ENCODE data around the gene C1orf232.

C1orf232 gene

GRCh38 chr1:26145960-26146294 lies 22.8 kb downstream of the C1orf232 start:
- no peaks in the 10 kb centered on the region for H3K36me3 ChIP-seq
- no peaks in the 10 kb centered on the region for H3K4me1 ChIP-seq
- no peaks in the 10 kb centered on the region for H3K9me3 ChIP-seq
- no peak overlapping the region for H3K4me3 ChIP-seq (ENCODE audit: low read depth, low read length)
- no peak for TF ChIP-seq CTCF (IDR thresholded peaks at IDR 0.05; ENCODE audit: low read depth, low read length)
- DNase-seq, result no peak
- H3K27me3 ChIP-seq, result no peaks in the 10 kb centered on the region

- peak; percentile 75 for DNase-seq
- no peaks in the 10 kb centered on the region for H3K27me3 ChIP-seq
- peak; percentile 68 for TF ChIP-seq CTCF (IDR thresholded peaks at IDR 0.05; ENCODE audit: low read depth, low read length)
- no peak overlapping the region for H3K4me3 ChIP-seq (ENCODE audit: low read depth, low read length)
- no peaks in the 10 kb centered on the region for H3K9me3 ChIP-seq
- H3K36me3 ChIP-seq, result no peaks in the 10 kb centered on the region
- H3K4me1 ChIP-seq, result no peaks in the 10 kb centered on the region
Measured at GRCh38 chr1:26145041-26145959, 23.5 kb downstream of the C1orf232 start.

- no peak for TF ChIP-seq CTCF (IDR thresholded peaks at IDR 0.05; ENCODE audit: low read depth, low read length)
- H3K27me3 ChIP-seq, result no peaks in the 10 kb centered on the region
- no peaks in the 10 kb centered on the region for H3K4me1 ChIP-seq
- DNase-seq, result no peak
- H3K9me3 ChIP-seq, result no peaks in the 10 kb centered on the region
- no peak overlapping the region for H3K4me3 ChIP-seq (ENCODE audit: low read depth, low read length)
- H3K36me3 ChIP-seq, result no peaks in the 10 kb centered on the region
Measured at GRCh38 chr1:26142159-26142558, 26.6 kb downstream of the C1orf232 start.

- H3K9me3 ChIP-seq, result no peaks in the 10 kb centered on the region
- no peaks in the 10 kb centered on the region for H3K36me3 ChIP-seq
- no peak overlapping the region for H3K4me3 ChIP-seq (ENCODE audit: low read depth, low read length)
- no peaks in the 10 kb centered on the region for H3K27me3 ChIP-seq
- TF ChIP-seq CTCF (IDR thresholded peaks at IDR 0.05; ENCODE audit: low read depth, low read length), result no peak
- no peaks in the 10 kb centered on the region for H3K4me1 ChIP-seq
- DNase-seq, result no peak
Measured at GRCh38 chr1:26138974-26139558, 29.7 kb downstream of the C1orf232 start.

- Histone ChIP-seq H3K4me1 (no peaks in the 10 kb centered on the region), H3K9me3 (no peaks in the 10 kb centered on the region), H3K4me3 (ENCODE audit: low read depth, low read length) (no peak overlapping the region), H3K27me3 (no peaks in the 10 kb centered on the region), H3K36me3 (no peaks in the 10 kb centered on the region)
- no peak for DNase-seq
- TF ChIP-seq CTCF (IDR thresholded peaks at IDR 0.05; ENCODE audit: low read depth, low read length), result no peak
Measured at GRCh38 chr1:26134466-26134865, 34.3 kb downstream of the C1orf232 start.

GRCh38 chr1:26132834-26133167 lies 36.0 kb downstream of the C1orf232 start:
- Histone ChIP-seq H3K4me1 (no peaks in the 10 kb centered on the region), H3K9me3 (no peaks in the 10 kb centered on the region), H3K4me3 (ENCODE audit: low read depth, low read length) (no peak overlapping the region), H3K36me3 (no peaks in the 10 kb centered on the region), H3K27me3 (no peaks in the 10 kb centered on the region)
- DNase-seq, result no peak
- no peak for TF ChIP-seq CTCF (IDR thresholded peaks at IDR 0.05; ENCODE audit: low read depth, low read length)

All from BE2C (cell line).